Brain pericyte (primary cell): ENCODE results near the gene PPT1.

Experiments used
- DNase-seq: peaks from one replicate; pipeline ENCODE4 v3.0.0-alpha.2; 2012; ENCODE audit warnings: low read depth, low spot score

Gene PPT1

GRCh38 chr1:40096977-40097782, at the start of gene PPT1:
PPT1 (minus strand) TSS chr1:40097252; CDS start chr1:40097238, 14 bp downstream.
- DNase-seq = peak; percentile 32

DNA sequence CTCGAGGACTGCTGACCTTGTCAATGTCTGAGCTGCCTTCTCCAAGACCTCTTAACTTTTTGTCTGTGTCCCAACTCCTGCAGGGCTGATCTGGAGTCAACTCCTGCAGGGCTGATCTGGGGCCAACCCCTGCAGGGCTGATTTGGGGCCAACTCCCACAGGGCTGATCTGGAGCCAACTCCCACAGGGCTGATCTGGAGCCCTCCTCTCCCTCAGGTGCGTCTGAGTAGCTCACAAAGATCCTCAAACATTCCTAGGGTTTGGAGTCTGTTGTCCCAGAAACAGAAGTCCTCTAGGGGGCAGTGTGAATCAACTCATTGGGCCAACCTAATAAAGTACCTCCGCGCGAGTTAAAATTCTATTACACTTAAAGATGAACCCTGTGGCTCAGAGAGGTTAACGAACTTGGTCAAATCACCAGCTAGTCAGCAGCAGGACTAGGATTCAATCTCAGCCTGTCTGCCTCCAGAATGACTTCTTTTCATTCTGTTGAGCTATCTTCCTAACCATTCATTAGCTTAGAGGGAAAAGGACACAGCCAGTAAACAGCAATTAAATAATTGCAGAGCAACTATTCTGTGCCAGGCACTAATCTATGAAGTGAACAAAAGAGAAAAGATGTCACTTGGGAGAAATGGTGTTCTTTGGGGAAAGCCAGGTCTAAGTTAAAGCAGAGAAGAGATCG, 47.0 kb upstream of the PPT1 start:
- no peak for DNase-seq

GRCh38 chr1:40141878-40142535, 45.0 kb upstream of the PPT1 start:
- DNase-seq = no peak

DNA sequence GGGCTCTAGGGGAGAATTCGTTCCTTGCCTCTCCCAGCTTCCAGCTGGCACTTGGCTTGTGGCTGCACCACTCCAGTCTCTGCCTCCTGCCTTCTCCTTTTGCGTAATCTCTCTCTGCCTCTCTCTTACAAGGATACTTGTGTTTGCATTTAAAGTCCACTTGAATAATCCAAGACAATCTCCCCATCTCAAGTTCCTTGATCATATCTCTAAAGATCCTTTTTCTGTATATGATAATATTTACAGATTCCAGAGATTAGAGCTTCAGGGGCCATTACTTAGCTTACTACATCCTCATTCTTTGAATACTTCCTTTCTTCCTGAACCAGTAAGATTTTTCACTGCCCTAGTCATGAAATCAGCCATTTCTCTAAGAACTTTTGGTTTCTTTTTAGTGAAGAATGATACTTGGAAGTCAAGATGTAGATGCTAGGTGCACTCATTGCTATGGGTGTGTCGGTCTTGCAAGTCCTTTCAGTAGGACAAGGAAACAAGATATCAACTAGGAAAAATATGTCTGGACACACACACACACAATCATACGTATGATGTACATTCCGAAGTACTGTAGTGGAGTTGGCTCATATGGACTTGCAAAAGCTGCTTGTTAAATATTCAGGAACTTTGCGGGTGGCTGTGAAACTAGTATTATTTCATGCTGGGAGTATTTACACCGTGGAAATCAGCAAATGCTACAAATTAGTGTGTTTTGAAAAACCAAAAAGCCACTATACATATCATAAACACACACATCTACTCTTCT, 43.3 kb upstream of the PPT1 start:
- no peak for DNase-seq

DNA sequence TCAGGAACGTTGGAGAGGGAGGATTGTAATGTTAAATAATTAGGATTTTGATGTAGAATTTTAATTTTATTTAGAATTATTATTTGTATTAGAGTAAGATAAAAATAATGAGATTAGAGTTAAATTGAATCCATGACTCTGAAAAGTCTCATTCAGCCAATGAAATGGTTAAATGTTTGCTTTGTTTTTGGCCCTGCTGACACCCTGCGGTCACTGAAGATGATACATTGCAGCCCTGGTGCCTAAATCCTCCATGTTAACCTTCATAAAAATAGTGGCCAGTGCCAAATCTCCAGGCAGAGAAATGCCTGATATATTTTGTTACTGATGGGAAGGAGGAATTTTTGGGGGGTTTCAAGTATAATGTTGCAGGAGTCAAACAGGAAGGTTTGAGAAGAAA, 36.8 kb upstream of the PPT1 start:
- DNase-seq = no peak

- no peak for DNase-seq
Measured at GRCh38 chr1:40133312-40133665, 36.2 kb upstream of the PPT1 start.

DNA sequence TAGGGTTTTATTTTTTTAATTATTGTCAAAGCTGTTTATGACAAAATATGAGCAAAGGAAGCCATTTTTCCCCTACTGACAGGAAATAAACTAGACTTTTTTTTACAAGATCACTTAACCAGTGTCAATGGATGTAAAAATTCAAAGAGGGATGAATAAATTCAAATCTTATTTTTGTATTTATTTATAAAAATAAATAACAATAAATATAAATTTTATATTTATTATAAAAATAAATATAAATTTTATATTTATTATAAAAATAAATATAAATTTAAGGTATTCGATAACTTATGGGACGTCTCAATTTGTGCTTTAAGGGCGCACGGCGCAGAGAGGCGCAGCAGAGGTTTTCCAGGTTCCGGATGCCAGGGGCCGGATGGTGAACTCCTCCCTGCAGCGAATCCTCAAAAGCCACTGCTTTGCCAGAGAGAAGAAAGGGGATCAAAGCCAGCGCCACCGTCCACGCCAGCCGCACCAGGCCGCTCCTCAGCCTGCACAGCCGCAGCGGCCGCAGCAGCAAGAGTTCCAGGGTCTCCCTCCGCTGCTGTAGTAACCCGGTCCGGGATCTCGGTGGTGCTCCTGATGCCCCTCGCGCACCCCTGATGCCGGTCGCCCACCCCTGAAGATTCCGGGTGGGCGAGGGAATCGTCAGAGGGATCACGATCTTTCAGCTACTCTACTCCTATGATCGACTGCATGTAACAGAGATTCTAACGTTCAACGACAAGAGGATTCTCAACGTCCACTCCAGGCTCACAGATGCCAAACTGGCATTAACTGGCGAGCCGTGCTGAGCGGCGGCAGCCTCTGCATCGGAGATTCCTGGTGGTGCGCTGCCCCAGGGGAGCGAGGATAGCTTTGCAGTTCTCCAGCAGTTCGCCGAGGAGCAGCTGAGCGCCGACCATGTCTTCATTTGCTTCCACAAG, 35.6 kb upstream of the PPT1 start:
- DNase-seq = no peak

- DNase-seq = no peak
Measured at GRCh38 chr1:40130892-40131291, 33.8 kb upstream of the PPT1 start.

DNA sequence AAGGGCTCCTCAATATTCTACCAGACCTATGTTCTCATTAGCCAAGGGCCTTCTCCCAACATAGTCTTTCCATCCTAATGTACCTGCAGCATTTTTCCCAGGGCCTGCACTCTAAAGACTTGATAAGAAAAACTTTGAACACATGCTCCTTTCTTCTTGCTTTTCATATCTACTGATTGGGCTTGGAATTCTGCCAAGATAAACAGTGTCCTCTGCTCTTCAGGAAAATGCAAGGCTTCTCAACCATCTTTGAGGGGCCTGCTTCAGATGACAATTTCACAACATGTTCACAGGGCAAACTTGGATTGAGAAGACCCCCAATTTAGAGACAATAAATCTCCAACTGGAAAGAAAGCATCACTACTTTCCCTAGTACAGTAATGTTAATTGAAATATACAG, 25.8 kb upstream of the PPT1 start:
- DNase-seq = no peak

DNA sequence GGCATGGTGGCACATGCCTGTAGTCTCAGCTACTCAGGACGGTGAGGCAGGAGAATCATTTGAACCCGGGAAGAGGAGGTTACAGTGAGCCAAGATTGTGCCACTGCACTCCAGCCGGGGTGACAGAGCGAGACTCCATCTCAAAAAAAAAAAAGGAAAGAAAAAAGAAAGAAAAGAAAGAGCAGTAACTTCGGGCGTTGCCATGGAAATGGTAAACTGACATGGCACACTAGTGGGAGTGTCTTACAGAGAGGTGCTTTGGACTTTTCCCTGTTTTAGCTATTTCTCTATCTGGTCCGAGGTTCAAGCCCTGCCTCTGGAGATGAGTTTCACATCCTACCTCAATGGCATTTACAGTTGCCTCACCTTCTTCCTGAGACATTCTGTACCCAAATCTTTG, 23.1 kb upstream of the PPT1 start:
- DNase-seq = no peak

GRCh38 chr1:40114400-40114799, 17.3 kb upstream of the PPT1 start:
- no peak for DNase-seq

- no peak for DNase-seq
Measured at GRCh38 chr1:40110389-40110788, 13.3 kb upstream of the PPT1 start.

DNA sequence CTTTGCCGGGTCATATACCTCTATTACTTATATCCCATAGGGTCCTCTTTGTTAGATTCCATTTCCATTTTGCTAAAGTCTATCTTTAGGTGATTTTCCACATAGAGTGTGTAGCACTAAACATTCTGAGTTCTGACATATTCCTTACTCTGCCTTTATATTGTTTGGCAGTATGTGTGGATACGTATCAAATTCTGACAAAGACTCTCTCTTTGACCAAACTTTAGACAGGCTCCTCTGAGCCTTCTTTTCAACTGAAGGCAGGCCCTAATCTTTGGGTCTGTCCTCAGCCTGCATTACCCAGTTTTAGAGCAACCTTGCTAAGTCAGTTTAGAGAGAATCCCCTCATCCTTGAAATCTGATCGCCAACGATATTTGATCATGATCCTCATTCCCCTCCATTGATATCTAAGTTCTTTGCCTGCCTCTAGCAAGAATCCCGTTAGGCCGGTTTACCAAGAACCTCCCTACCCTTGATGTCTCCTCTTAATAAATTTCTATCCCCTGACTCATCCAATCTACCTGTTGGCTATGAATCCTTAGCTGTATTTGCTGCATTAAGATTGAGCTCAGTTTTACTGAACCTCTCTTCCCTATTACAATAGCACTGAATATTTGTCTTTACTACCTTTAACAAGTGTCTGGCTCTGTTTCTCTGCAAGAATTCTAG, 10.4 kb upstream of the PPT1 start:
- DNase-seq = no peak

GRCh38 chr1:40105028-40105427, 8.0 kb upstream of the PPT1 start:
- no peak for DNase-seq

DNA sequence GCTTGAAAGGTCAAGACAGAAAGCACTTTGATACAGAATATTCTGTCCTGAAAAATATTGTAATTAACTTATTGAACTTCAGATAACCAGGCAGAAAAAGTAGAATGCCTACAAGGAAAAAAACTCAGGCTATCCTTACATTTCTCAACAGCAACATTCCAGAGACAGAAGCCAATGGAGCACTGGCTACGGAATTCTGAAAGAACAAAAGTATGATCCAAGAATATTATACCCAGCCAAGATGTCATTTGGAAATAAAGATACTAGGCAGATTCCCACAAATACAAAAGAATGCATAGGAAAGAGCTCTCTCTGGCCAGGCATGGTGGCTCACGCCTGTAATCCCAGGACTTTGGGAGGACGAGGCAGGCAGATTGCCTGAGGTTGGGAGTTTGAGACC, 5.8 kb upstream of the PPT1 start:
- no peak for DNase-seq

- DNase-seq = no peak
Measured at GRCh38 chr1:40102038-40102437, 5.0 kb upstream of the PPT1 start.

- DNase-seq = no peak
Measured at GRCh38 chr1:40096646-40096976, 441 bp downstream of the PPT1 start.

GRCh38 chr1:40095806-40096205, 1.2 kb downstream of the PPT1 start:
- no peak for DNase-seq

GRCh38 chr1:40094466-40095110, 2.5 kb downstream of the PPT1 start:
- no peak for DNase-seq
